Dedifferentiated amniotic fluid mesenchymal stem cell (primary cell): ENCODE results near the gene VGF.
"Not testable (repeated sequence)": the region's sequence is repeated elsewhere in the genome, so short reads cannot be mapped to it uniquely, and the experiment has no call there.

Experiments used
- DNase-seq: peaks from one replicate; pipeline ENCODE4 v3.0.0-alpha.2; 2016; ENCODE audit errors: extremely low spot score

The VGF gene

DNA sequence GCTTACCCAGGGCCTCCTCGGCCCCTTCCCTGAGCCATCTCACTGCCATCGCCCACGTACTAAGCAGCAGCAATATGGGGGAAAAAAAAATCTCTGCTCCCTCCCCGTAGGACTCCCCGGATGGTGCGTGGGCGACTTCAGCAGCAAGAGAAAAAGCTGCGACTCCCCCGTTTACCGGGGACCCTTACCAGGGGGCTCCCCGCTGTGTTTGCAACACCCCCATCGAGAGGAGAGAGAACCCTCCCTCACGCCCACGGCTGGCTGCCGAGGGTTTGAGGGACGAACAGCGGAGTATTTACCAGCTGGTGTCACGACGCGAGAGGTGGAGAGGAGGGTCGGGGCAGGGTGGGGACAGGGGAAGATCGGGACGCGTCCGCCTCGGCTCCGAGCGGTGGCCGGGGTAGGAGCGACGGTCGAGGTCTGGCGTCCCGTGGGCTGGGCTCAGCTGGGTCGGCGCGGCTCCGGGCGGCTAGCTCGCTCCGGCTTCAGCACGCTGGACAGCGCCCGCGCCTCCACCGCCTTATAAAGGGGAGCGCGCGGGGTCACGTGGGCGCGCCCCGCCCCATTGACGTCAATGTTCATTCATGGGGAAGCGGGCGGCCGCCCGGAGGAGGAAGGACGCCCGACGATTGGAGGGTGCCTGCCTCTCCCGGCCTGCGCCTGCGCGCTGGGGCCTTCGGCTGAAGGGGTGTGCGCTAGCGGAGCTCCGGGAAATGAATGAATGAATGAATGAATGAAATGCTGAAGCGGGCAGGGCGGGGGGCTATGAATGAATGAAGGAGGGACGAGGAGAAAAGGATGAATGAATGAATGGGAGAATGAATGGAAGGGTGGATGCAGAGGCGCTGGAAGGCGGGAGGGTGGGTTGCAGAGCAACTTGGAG, at the start of gene VGF:
Gene VGF (minus strand): TSS at position 495 of the 883 bp plus-strand sequence. CDS start 726 bp downstream, outside the sequence.
- DNase-seq, result peak; percentile 74

GRCh38 chr7:101212014-101212413, 46.6 kb upstream of the VGF start:
- DNase-seq, result no peak

DNA sequence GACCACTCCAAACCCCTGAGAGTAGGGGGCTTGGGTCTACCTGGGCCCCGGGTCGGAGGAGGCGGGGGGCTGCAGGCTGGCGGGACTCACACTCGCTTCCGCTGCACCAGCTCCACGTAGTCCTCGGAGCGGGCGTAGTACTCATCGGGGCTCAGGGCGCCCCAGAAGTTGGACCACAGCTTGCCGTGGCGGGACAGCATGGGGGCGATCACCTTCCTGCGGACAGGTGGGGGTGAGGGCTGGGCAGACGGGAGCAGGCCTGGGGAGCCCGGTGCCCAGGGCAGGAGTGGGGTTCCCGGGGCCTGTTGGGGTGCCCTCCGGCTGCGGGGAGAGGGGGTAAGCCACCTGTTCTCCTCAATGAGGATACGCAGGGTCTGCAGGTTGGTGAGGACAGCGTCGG, 46.1 kb upstream of the VGF start:
- no peak for DNase-seq

DNA sequence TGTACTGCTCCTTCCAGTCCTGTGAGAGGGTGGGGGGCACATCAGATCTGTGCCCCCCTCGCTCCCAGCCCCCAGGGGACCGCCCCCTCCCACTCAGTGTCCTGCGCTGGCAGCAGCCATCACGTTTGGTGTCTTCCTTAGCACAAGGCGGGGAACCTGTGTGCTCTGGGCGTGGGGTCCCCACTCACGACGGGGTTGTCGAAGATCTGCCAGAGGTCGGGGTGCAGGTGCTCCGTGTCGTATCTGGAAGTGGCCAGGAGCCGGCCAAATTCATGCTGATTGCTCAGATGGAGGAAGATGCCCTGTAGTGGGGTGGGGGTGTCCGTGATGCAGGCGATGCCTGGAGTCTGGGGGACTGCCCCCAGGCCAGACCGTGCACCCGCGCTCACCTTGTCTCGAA, 44.8 kb upstream of the VGF start:
- no peak for DNase-seq

DNA sequence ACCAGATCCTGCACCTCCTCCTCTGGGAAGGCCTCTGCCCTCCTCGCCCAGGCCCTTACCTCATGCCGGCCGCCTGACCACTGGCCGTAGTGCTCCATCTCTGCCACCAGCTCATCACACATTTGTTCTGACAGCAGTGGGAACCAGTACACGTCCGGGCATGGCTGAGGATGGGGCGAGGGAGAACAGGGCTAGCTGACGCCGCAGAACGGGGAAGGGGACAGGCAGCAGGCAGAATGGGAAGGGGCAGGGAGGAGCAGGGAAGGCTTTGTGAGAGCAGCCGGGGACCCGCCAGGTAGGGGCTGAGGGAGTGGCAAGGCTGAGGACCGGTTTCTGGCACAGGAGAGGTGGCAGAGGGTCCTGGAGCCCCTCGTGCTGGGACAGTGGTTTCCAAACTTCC, 43.4 kb upstream of the VGF start:
- DNase-seq, result no peak

DNA sequence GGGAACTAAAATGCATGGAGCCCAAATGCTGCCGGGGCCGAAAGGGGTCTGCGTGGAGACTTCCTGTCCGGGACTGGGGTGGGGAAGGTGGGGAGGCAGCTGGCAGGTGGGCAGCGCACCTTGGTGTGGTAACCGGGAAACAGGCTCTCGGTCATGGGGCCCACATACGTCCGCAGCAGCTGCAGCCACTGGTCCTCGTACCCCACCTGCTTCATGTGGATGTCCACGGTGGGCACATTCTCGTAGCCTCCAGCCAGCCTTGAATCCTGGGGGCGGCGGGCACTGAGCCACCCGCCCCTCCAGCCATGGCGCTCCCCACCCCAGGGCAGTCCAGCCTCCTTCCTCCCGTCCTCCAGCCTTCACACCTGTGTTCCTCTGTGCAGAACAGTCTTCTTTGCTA, 42.1 kb upstream of the VGF start:
- DNase-seq, result no peak

DNA sequence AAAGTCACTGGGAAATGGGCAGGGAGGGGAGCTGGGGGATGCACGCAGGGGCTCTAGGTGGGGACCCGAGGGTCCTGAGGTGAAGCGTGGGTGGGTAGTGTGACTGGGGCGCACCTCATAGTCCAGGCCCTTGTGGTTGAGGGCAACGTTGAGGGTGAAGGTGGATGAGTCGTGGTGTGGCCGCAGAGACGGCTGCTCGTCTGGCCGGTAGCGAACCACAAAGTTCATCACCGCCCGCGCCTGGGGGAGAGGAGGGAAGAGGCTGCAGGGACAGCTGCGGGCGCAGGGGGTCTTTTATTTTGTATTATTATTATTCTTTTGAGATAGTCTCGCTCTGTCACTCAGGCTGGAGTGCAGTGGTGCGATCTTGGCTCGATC, 41.3 kb upstream of the VGF start:
- DNase-seq, result no peak

DNA sequence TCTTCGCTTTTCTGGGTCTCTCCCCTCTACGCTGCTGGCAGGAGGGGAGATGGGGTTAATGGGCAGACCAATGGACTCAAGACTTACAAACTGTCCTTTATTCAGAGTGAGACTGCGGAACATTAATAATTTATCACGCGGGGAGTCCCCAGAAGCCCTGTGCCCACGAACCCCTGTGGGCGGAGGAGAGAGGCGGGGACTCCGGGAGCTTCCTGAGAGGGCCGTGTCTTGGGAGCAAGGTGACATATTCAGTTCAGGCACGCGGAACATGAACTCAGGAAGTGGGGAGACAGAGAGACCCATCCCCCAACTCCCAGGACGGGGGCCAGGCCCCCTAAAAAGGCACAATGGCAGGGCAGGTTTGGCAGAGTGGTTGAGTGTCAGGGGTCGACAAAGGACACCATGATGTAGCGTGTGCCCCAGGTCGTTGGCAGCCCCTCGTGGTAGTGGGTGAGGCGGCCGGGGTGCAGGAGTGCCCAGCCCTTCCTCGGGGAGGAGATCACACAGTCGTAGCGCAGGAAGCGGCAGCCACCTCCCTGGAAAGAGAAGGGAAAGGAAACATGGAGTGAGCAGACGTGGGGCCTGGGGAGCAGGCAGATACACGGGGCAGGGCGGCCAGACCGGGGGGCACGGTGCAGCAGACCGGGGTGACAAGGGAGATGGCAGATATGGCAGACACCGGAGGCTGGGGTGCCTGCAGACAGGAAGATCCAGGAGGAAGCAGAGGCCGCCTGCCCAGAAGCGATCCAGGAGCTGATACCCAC, 40.7 kb upstream of the VGF start:
- no peak for DNase-seq

- not testable (repeated sequence) for DNase-seq
These were observed 38.7 kb upstream of the VGF start for GRCh38 chr7:101203740-101204738.

DNA sequence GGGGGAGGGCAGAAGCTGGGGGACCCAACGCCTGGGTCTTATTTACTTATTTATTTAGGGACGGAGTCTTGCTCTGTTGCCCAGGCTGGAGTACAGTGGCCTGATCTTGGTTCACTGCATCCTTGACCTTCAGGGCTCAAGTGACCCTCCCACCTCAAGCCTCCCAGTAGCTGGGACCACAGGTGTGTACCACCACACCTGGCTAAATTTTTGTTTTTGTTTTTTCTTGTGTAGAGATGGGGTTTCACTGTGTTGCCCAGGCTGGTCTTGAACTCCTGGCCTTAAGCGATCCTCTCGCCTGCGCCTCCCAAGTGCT, 37.2 kb upstream of the VGF start:
- no peak for DNase-seq

DNA sequence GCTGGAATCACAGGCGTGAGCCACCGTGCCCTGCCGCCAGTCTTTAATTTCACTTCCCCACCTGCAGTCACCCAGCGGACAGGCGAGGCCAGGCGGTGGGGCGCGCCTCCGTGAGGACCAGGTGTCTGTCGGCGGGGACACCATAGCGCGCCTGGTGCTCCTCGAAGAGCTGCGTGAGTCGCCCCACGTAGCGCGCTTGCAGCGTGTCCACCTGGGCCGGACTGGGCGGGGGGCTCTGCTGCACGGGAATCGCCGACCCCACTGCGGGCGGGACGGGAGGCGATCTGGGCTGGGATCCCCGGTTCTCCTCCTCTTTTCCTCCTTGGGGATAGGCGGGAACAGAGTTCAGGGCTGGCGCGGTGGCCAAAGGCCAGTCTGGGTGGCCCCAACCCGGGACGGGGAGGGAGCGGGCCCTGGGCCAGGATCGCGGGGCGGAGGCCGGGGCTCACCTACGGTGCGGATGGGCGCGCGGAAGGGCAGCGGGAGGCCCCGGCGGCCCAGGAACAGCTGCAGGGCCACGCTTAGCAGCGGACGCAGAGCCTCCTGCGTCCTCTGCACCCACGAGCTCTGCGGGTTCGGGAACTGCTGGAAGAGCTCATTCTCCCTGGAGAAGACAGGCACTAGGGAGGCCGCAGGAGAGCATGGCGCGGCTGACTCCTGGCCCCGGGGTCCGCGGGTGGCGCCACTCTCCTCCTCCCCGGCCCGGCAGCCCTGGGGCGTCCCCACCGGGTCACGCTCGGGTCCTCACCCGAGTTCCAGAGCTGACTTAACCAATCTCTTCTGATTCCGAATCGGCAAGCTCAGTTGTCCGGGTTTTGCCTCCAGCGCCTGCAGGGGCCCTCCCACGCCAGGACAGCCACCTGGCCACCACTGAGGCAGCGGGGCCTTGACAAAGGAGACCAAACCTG, 36.6 kb upstream of the VGF start:
- DNase-seq, result no peak

GRCh38 chr7:101200862-101201599, 35.7 kb upstream of the VGF start, which contains the start of gene MOGAT3:
MOGAT3 (minus strand) TSS chr7:101201036; CDS start chr7:101200854, 182 bp downstream.
- no peak for DNase-seq

DNA sequence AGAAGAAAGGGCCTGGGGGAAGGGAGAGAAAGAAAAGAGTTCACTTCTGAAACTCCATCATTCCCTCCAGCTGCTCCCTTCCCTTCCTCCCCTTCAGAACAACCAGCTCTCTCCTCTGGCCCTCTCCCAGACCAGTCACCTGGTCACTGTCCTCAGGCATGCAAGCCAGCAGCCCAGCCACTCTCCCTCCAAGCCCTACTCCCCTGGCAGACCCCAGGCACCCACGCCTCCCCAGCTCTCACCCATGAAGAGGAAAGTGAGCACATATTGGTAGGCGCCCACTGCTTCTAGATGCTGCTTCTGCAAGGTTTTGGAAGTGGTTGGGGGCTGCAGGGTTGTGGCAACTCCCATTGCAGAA, 35.1 kb upstream of the VGF start:
- no peak for DNase-seq

GRCh38 chr7:101199522-101199921, 34.2 kb upstream of the VGF start:
- not testable (repeated sequence) for DNase-seq

GRCh38 chr7:101198476-101198875, 33.1 kb upstream of the VGF start:
- no peak for DNase-seq

DNA sequence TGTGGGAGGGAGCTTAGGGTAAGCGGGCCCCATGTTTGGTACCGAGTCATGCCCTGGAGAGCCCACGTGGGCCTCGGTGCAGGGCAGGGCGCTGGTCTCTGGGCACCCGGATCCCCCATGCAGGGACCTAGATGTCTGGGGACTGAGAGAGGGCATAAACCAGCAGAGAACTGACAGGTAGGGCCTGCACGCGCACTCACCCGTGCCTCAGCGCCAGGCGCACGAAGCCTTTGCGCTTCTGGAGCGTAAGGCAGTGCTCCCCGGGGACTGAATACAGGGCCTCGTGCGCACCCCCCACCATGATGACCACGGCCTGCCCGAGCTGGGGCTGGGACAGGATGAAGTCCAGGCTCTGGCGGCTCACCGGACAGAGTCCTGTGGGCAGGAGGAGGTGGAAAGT, 32.6 kb upstream of the VGF start:
- DNase-seq, result no peak

DNA sequence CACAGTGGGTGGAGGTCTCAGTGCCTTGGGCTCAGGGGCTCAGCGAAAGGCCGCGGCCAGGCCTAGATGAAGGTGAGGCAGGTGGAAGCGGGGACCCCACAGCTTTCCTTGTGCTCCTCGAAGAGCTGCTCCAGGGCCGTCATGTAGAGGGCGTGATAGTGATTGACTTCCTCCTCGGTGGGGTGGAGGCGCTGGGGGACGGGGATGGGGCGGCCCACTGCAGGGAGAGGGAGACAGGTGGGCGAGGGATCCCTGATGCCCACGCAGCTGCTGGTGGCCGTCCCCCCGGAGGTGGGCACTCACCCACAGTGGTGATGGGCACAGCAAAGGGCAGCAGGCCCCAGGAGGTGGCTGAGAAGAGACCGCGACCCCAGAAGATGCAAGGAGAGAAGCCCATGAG, 30.5 kb upstream of the VGF start:
- DNase-seq, result no peak

- no peak for DNase-seq
These were observed 23.7 kb upstream of the VGF start for GRCh38 chr7:101189109-101189508.

- DNase-seq, result no peak
These were observed 21.6 kb upstream of the VGF start for GRCh38 chr7:101186844-101187428.

- DNase-seq, result no peak
These were observed 20.8 kb upstream of the VGF start for GRCh38 chr7:101186194-101186593.
